Measurements from ENCODE around the gene MAP3K6. TPM values are rescaled to one million over a fixed set of nuclear protein-coding genes. Genes with fewer than 3 reads are reported as not detected.
A peak's percentile ranks its signal among the peaks of the same experiment; 100 is the strongest.

The MAP3K6 gene
- total RNA-seq, 4 donors from 2014 or later = 85.0 to 140 (median 100) TPM

DNA sequence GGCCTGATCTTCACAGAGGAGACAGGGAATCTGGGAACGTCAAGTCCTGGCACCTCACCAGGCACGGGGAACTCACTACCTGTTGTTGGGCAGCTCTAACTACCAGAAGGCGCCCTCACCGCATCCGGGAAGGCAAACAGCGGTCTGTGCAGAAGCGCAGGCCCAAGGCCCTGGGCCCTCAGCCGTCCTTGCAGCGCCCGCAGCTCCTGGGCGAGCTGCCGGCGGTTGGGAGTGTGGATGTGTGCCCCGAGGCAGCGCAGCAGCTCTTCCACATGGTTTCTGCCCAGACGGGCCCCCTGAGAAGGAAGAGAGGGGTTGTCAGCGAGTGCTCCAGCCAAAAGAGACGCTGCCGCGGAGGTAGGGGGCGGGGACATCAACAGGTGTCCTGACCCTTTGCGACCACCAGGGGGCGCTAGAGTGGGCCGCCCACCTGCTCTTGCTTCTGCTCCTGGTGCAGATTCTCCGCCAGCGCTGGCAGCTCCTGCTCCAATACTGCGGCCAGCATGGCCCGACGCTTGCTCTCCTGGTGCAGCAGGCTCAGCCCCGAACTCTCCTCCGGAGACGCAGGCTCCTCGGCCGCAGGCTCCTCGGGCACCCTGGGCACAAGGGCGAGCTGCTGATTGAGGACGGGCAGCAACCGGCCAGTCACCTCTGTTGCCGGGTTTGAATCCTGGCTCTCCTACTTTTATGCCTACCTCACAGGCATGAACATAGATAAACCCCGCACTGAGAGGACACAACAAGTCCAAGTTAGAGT, 9.3 kb downstream of the MAP3K6 start:
- intact Hi-C loops (cut with DNase I; ENCODE audit: low total_unique reads) = no loop called here
- H3K4me3 ChIP-seq (ENCODE audit: low read depth, poor library complexity, severe bottlenecking) = no peak overlapping the region
- DNase-seq (ENCODE audit: low spot score in 2 of 2) = peak in 1 of 2 donors; percentile 95
- WGBS, 2 donors = 27 to 43% methylated on average over 19 to 38 of the region's 40 CpGs
- TF ChIP-seq POLR2A (IDR thresholded peaks at IDR 0.05) = no peak
- TF ChIP-seq, protein P1, sequence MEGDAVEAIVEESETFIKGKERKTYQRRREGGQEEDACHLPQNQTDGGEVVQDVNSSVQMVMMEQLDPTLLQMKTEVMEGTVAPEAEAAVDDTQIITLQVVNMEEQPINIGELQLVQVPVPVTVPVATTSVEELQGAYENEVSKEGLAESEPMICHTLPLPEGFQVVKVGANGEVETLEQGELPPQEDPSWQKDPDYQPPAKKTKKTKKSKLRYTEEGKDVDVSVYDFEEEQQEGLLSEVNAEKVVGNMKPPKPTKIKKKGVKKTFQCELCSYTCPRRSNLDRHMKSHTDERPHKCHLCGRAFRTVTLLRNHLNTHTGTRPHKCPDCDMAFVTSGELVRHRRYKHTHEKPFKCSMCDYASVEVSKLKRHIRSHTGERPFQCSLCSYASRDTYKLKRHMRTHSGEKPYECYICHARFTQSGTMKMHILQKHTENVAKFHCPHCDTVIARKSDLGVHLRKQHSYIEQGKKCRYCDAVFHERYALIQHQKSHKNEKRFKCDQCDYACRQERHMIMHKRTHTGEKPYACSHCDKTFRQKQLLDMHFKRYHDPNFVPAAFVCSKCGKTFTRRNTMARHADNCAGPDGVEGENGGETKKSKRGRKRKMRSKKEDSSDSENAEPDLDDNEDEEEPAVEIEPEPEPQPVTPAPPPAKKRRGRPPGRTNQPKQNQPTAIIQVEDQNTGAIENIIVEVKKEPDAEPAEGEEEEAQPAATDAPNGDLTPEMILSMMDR (IDR thresholded peaks at IDR 0.05) = peak in 2 of 3 donors; percentile 7 to 96

GRCh38 chr1:27356619-27357280, 10.0 kb downstream of the MAP3K6 start:
- intact Hi-C loops (cut with DNase I; ENCODE audit: low total_unique reads) = no loop called here
- WGBS, 2 donors = 51 to 62% methylated on average over 27 to 36 of the region's 37 CpGs
- H3K4me3 ChIP-seq (ENCODE audit: low read depth, poor library complexity, severe bottlenecking) = no peak overlapping the region
- no peak for DNase-seq (ENCODE audit: low spot score in 2 of 2)
- no peak for TF ChIP-seq POLR2A (IDR thresholded peaks at IDR 0.05)
- TF ChIP-seq, protein P1 (IDR thresholded peaks at IDR 0.05) = no peak

GRCh38 chr1:27356277-27356618, 10.5 kb downstream of the MAP3K6 start:
- DNase-seq (ENCODE audit: low spot score in 2 of 2) = no peak
- no peak for TF ChIP-seq POLR2A (IDR thresholded peaks at IDR 0.05)
- TF ChIP-seq, protein P1 (IDR thresholded peaks at IDR 0.05) = no peak
- 92 to 93% methylated on average over 12 to 13 of the region's 13 CpGs for WGBS, 2 donors
- H3K4me3 ChIP-seq (ENCODE audit: low read depth, poor library complexity, severe bottlenecking) = no peak overlapping the region
- intact Hi-C loops (cut with DNase I; ENCODE audit: low total_unique reads) = no loop called here

DNA sequence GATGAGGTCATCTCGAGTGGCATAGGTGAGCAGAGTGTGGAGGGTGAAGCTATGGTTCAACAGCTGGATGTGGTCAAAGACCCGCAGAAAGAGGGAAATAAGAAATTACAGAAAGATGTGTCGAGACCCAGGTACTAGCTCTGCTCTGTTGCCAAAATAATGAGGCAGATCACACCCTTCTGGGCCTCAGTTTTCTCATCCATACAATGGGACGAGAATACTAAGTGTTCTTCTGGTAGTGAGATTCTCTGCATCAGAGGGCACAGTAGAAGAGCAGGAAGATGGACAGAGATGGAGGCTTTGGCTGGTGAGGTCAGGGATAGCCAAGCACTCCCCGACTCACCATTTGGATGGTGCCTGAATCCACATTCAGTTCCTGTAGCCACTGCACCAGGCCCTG, 11.1 kb downstream of the MAP3K6 start:
- TF ChIP-seq POLR2A (IDR thresholded peaks at IDR 0.05) = no peak
- TF ChIP-seq, protein P1 (IDR thresholded peaks at IDR 0.05) = no peak
- WGBS, 2 donors = 92 to 93% methylated on average over 5 of the region's 5 CpGs
- no peak overlapping the region for H3K4me3 ChIP-seq (ENCODE audit: low read depth, poor library complexity, severe bottlenecking)
- DNase-seq (ENCODE audit: low spot score in 2 of 2) = no peak
- intact Hi-C loops (cut with DNase I; ENCODE audit: low total_unique reads) = no loop called here

- 88 to 89% methylated on average over 3 of the region's 3 CpGs for WGBS, 2 donors
- intact Hi-C loops (cut with DNase I; ENCODE audit: low total_unique reads) = no loop called here
- no peak for DNase-seq (ENCODE audit: low spot score in 2 of 2)
- H3K4me3 ChIP-seq (ENCODE audit: low read depth, poor library complexity, severe bottlenecking) = no peak overlapping the region
- TF ChIP-seq, protein P1 (IDR thresholded peaks at IDR 0.05) = no peak
- no peak for TF ChIP-seq POLR2A (IDR thresholded peaks at IDR 0.05)
These were observed 13.1 kb downstream of the MAP3K6 start for GRCh38 chr1:27353629-27354028.

Data from lower leg skin (tissue), 4 donors.